COR-L47 (cell line): Measurements from ENCODE around the gene ACSF3.

Experiments
- DNase-seq: peaks from one replicate; lab custom pipeline; 2025; lab: John Stamatoyannopoulos, UW

Gene ACSF3

DNA sequence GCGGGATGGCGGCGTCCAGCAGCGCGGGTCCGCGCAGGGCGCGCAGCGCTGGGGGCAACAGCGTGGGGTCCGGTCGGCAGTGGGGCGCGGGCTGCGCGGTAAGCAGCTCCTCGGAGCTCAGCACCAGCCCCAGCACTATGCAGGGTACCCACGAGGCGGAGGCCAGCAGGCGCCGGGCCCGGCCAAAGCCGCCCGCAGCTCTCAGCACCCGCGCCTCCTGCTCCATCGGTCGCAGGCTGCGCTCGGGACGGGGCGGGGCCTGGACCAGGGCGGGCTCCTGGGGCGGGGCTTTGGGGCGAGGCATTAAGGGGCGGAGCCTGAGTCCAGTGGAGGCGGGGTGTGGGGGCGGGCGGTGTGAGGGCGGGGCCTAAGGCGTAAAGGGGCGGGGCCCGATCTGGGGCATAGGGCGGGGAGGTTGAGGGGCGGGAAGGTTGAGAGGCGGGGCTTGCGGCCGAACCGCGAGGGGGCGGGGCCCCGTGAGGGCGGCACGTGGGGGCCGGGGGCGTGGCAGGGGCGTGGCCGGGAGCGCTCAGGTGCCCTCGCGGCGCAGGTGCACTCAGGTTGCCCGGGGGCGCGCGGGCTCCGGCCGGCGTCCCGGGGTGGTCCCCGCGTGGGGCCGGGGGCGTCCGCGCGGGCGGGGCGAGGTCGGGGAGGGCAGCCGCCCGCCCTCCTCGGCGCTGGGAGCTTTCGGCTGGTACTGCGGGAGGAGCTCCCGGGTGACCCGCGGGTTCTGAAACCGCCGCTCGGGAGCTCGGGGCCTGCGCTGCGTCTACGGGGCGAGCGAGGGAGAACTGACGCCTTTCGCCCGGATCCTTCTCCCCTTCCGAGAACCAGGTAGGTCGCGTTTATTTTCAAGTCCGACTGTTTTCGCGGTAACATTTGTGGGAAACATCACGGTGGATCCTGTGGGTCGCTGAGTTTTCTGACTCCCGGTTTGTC is 108.1 kb downstream of the ACSF3 start:
- no peak for DNase-seq

GRCh38 chr16:89202422-89203215 is 109.0 kb downstream of the ACSF3 start:
- no peak for DNase-seq
